HepG2 (cell line): ENCODE data around the gene SDC1. TPM values are rescaled to one million over a fixed set of nuclear protein-coding genes. Genes with fewer than 3 reads are reported as not detected.
A peak's percentile ranks its signal among the peaks of the same experiment; 100 is the strongest.

ENCODE experiments used
- AGO2 ChIP-seq: fragments of 200-400 bp; formaldehyde crosslinking; optimal IDR thresholded peaks from 2 replicates; pipeline ENCODE3; 2017; ENCODE audit warnings: mild to moderate bottlenecking, low read depth, low read length, moderate library complexity
- CBFB ChIP-seq: sonication (generic); formaldehyde crosslinking; IDR thresholded peaks from 2 replicates; pipeline ENCODE4 v1.4.0; 2020; ENCODE audit warnings: missing genetic modification reagents
- CENPT ChIP-seq: sonication (generic); formaldehyde crosslinking; IDR thresholded peaks from 2 replicates; pipeline ENCODE4 v1.8.0; 2022; ENCODE audit warnings: low read depth, mild to moderate bottlenecking, moderate library complexity, missing genetic modification reagents
- CHD2 ChIP-seq: IDR thresholded peaks from 2 replicates; pipeline ENCODE4 v1.6.1; 2011; ENCODE audit warnings: low read depth, low read length, improper control_type of control experiment
- DPF2 ChIP-seq: sonication (generic); formaldehyde crosslinking; IDR thresholded peaks from 2 replicates; pipeline ENCODE4 v1.4.0; 2020; ENCODE audit warnings: mild to moderate bottlenecking, low read depth, missing genetic modification reagents, borderline replicate concordance
- FOXJ3 ChIP-seq: sonication (generic); formaldehyde crosslinking; IDR thresholded peaks from 2 replicates; pipeline ENCODE4 v1.4.0; 2020; ENCODE audit warnings: missing genetic modification reagents, mild to moderate bottlenecking, borderline replicate concordance
- HDAC1 ChIP-seq: sonication (generic); formaldehyde crosslinking; IDR thresholded peaks from 2 replicates; pipeline ENCODE4 v1.5.1; 2020; ENCODE audit warnings: mild to moderate bottlenecking, missing genetic modification reagents
- HOXA9 ChIP-seq: sonication (generic); formaldehyde crosslinking; IDR thresholded peaks from 2 replicates; pipeline ENCODE4 v1.8.1; 2022; ENCODE audit warnings: missing genetic modification reagents, mild to moderate bottlenecking, moderate library complexity, borderline replicate concordance
- IKZF4 ChIP-seq: sonication (generic); formaldehyde crosslinking; IDR thresholded peaks from 2 replicates; pipeline ENCODE4 v1.5.1; 2020; ENCODE audit warnings: borderline replicate concordance, mild to moderate bottlenecking, low read depth, missing genetic modification reagents; ENCODE audit errors: not compliant biosample characterization
- MED1 ChIP-seq: sonication (generic); formaldehyde crosslinking; IDR thresholded peaks from 2 replicates; pipeline ENCODE4 v1.4.0; 2020; ENCODE audit warnings: missing genetic modification reagents
- SAFB2 ChIP-seq: sonication (generic); formaldehyde crosslinking; IDR thresholded peaks from 2 replicates; pipeline ENCODE4 v1.5.1; 2020; ENCODE audit warnings: missing genetic modification reagents, low read depth, mild to moderate bottlenecking, borderline replicate concordance
- SOX6 ChIP-seq, 2 experiments: fragments of 450-650 bp in 1 of 2; sonication (generic) in 1 of 2; formaldehyde crosslinking in 1 of 2; IDR thresholded peaks; 2 replicates each; pipeline versions ENCODE4 v1.4.0 to v1.6.1; 2017 to 2020; ENCODE audit warnings: antibody characterized with exemption in 1 of 2, mild to moderate bottlenecking in 1 of 2, missing genetic modification reagents in 1 of 2
- ZBTB7B ChIP-seq: sonication (generic); formaldehyde crosslinking; IDR thresholded peaks from 2 replicates; pipeline ENCODE4 v1.4.0; 2020; ENCODE audit warnings: missing genetic modification reagents
- ZFP37 ChIP-seq: sonication (generic); formaldehyde crosslinking; IDR thresholded peaks from 2 replicates; pipeline ENCODE4 v1.4.0; 2020; ENCODE audit warnings: missing genetic modification reagents, borderline replicate concordance
- ZNF17 ChIP-seq: sonication (generic); formaldehyde crosslinking; IDR thresholded peaks from 2 replicates; pipeline ENCODE4 v1.5.0; 2020; ENCODE audit warnings: mild to moderate bottlenecking, missing genetic modification reagents
- ZNF263 ChIP-seq: sonication (generic); formaldehyde crosslinking; IDR thresholded peaks from 2 replicates; pipeline ENCODE4 v1.4.0; 2020; ENCODE audit warnings: missing genetic modification reagents
- ZNF292 ChIP-seq: sonication (generic); formaldehyde crosslinking; IDR thresholded peaks from 2 replicates; pipeline ENCODE4 v1.8.1; 2022; ENCODE audit warnings: mild to moderate bottlenecking, low read depth, missing genetic modification reagents, borderline replicate concordance
- ZNF333 ChIP-seq: sonication (generic); formaldehyde crosslinking; IDR thresholded peaks from 2 replicates; pipeline ENCODE4 v1.4.0; 2020; ENCODE audit warnings: mild to moderate bottlenecking, missing genetic modification reagents, borderline replicate concordance
- ZNF441 ChIP-seq: sonication (generic); formaldehyde crosslinking; IDR thresholded peaks from 2 replicates; pipeline ENCODE4 v1.7.0; 2021; ENCODE audit warnings: missing genetic modification reagents, borderline replicate concordance
- ZNF788 ChIP-seq: sonication (generic); formaldehyde crosslinking; IDR thresholded peaks from 2 replicates; pipeline ENCODE4 v1.5.0; 2020; ENCODE audit warnings: mild to moderate bottlenecking, missing genetic modification reagents, borderline replicate concordance
- polyA plus RNA-seq, 8 experiments: library from polyadenylated mRNA; depleted of rRNA in 3 of 8; stranded (reverse) in 7 of 8; unstranded in 1 of 8; fragments of >200 nt; fragmentation: Illumina TruSeq in 4 of 8; extraction: Trizol in 4 of 8; gene quantifications; 2 replicates each; pipeline versions ENCODE4 v1.2.1 to v1.2.3, GENCODE V29; 2011 to 2016; ENCODE audit warnings: low read depth in 4 of 8, missing spikeins in 1 of 8, mixed read lengths in 1 of 8; ENCODE audit not compliant: insufficient read depth in 1 of 8
- total RNA-seq, 5 experiments: library from RNA; depleted of rRNA; stranded (reverse); fragments of >200 nt; fragmentation: Illumina TruSeq; extraction: Trizol; gene quantifications; 2 replicates each; pipeline ENCODE4 v1.2.3, GENCODE V29; 2016; ENCODE audit warnings: low read depth in 1 of 5
- TF ChIP-seq, protein P1 (sequence below): sonication (generic); formaldehyde crosslinking; IDR thresholded peaks from 2 replicates; pipeline ENCODE4 v1.5.1; 2020; ENCODE audit warnings: missing genetic modification reagents, mild to moderate bottlenecking, borderline replicate concordance
- TF ChIP-seq, protein P2 (sequence below): sonication (generic); formaldehyde crosslinking; IDR thresholded peaks from 2 replicates; pipeline ENCODE4 v1.5.1; 2020; ENCODE audit warnings: missing genetic modification reagents, mild to moderate bottlenecking, borderline replicate concordance
- TF ChIP-seq, protein P3 (sequence below): fragments of 450-650 bp; IDR thresholded peaks from 2 replicates; pipeline ENCODE4 v1.6.1; 2017

SDC1 gene
- total and polyA plus RNA-seq, 2 of the 13 experiments (the other 11 are each of a cell fraction or from before 2014, with no cell fraction given): 108 to 119 TPM

DNA sequence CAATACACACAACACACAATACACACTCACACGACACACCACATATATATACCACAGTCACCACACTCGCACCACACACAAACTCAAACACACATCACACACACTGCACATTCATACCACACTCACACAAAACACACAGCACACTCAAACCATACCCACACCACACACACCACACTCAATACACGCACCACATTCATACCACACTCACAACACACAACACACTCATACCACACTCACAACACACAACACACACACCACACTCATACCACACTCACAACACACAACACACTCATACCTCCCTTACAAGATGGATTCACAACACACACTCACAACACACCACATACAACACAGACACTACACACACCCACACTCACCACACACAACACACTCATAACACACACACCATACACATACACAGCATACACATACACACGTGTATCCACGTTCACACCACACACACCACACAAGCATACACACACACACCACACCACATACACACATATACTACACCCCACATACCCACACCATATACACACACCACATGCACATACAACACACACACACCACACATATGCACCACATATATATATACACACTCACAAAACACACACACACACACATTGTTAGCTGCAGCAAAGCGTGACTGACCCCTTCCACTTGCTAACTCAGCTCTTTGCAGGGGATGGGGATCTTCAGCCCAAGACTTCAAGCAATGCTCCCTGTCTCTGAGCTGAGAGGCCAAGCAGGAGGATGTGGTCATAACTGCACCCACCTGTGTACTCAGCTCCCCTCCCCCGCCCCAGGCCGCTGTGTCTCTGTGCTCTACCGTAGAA lies 59.0 kb downstream of the SDC1 start (continued):
- no peak for TF ChIP-seq SOX6 (IDR thresholded peaks at IDR 0.05)
- no peak for TF ChIP-seq SOX6 (CRISPR knock-in tag; IDR thresholded peaks at IDR 0.05)
- TF ChIP-seq, protein P1, sequence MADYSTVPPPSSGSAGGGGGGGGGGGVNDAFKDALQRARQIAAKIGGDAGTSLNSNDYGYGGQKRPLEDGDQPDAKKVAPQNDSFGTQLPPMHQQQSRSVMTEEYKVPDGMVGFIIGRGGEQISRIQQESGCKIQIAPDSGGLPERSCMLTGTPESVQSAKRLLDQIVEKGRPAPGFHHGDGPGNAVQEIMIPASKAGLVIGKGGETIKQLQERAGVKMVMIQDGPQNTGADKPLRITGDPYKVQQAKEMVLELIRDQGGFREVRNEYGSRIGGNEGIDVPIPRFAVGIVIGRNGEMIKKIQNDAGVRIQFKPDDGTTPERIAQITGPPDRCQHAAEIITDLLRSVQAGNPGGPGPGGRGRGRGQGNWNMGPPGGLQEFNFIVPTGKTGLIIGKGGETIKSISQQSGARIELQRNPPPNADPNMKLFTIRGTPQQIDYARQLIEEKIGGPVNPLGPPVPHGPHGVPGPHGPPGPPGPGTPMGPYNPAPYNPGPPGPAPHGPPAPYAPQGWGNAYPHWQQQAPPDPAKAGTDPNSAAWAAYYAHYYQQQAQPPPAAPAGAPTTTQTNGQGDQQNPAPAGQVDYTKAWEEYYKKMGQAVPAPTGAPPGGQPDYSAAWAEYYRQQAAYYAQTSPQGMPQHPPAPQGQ: no peak
- TF ChIP-seq ZNF333 (CRISPR knock-in tag): no peak
- no peak for TF ChIP-seq CHD2
- TF ChIP-seq ZNF292 (CRISPR knock-in tag): no peak
- no peak for TF ChIP-seq FOXJ3 (CRISPR knock-in tag)
- TF ChIP-seq MED1: no peak
- TF ChIP-seq ZBTB7B (CRISPR knock-in tag): no peak
- no peak for TF ChIP-seq SAFB2 (CRISPR knock-in tag)
- TF ChIP-seq ZNF441 (CRISPR knock-in tag): no peak
- TF ChIP-seq, protein P2, sequence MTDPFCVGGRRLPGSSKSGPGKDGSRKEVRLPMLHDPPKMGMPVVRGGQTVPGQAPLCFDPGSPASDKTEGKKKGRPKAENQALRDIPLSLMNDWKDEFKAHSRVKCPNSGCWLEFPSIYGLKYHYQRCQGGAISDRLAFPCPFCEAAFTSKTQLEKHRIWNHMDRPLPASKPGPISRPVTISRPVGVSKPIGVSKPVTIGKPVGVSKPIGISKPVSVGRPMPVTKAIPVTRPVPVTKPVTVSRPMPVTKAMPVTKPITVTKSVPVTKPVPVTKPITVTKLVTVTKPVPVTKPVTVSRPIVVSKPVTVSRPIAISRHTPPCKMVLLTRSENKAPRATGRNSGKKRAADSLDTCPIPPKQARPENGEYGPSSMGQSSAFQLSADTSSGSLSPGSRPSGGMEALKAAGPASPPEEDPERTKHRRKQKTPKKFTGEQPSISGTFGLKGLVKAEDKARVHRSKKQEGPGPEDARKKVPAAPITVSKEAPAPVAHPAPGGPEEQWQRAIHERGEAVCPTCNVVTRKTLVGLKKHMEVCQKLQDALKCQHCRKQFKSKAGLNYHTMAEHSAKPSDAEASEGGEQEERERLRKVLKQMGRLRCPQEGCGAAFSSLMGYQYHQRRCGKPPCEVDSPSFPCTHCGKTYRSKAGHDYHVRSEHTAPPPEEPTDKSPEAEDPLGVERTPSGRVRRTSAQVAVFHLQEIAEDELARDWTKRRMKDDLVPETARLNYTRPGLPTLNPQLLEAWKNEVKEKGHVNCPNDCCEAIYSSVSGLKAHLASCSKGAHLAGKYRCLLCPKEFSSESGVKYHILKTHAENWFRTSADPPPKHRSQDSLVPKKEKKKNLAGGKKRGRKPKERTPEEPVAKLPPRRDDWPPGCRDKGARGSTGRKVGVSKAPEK (CRISPR knock-in tag): no peak; the same call in 1 of the 2 replicates
- no peak for TF ChIP-seq ZNF263 (CRISPR knock-in tag)
- no peak for TF ChIP-seq CBFB
- TF ChIP-seq DPF2 (CRISPR knock-in tag): no peak
- no peak for TF ChIP-seq ZNF17 (CRISPR knock-in tag)
- no peak for TF ChIP-seq HDAC1 (CRISPR knock-in tag)
- TF ChIP-seq ZFP37 (CRISPR knock-in tag): no peak
- no peak for TF ChIP-seq IKZF4 (CRISPR knock-in tag)
- TF ChIP-seq ZNF788 (CRISPR knock-in tag): 0 out of 2 replicates have a peak, but pooled peaks have one; percentile 13
- no peak for TF ChIP-seq HOXA9 (CRISPR knock-in tag)
- TF ChIP-seq CENPT: no peak; the same call in 1 of the 2 replicates
- TF ChIP-seq, protein P3, sequence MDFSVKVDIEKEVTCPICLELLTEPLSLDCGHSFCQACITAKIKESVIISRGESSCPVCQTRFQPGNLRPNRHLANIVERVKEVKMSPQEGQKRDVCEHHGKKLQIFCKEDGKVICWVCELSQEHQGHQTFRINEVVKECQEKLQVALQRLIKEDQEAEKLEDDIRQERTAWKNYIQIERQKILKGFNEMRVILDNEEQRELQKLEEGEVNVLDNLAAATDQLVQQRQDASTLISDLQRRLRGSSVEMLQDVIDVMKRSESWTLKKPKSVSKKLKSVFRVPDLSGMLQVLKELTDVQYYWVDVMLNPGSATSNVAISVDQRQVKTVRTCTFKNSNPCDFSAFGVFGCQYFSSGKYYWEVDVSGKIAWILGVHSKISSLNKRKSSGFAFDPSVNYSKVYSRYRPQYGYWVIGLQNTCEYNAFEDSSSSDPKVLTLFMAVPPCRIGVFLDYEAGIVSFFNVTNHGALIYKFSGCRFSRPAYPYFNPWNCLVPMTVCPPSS: peak; percentile 59
- TF ChIP-seq AGO2: no peak
